Skeletal muscle tissue (tissue), 4 donors: ENCODE data around the gene SIRT6. TPM values are rescaled to one million over a fixed set of nuclear protein-coding genes. Genes with fewer than 3 reads are reported as not detected.
"Not testable (repeated sequence)": the region's sequence is repeated elsewhere in the genome, so short reads cannot be mapped to it uniquely, and the experiment has no call there.

ENCODE experiments used
- H3K27ac ChIP-seq: one replicate; pipeline ENCODE4 v1.7.0; 2013; ENCODE audit warnings: mild to moderate bottlenecking, low read depth, low read length, inconsistent platforms
- H3K27me3 ChIP-seq, 3 donors: one replicate each; pipeline ENCODE4 v1.7.0; 2013; ENCODE audit warnings: low read length in 3 of 3; ENCODE audit not compliant: control insufficient read depth in 3 of 3, insufficient read depth in 3 of 3
- H3K36me3 ChIP-seq, 3 donors: one replicate each; pipeline ENCODE4 v1.7.0; 2013; ENCODE audit warnings: low read length in 3 of 3; ENCODE audit not compliant: control insufficient read depth in 3 of 3, insufficient read depth in 3 of 3
- H3K4me1 ChIP-seq, 3 donors: one replicate each; pipeline ENCODE4 v1.7.0; 2013; ENCODE audit warnings: low read length in 3 of 3, mild to moderate bottlenecking in 3 of 3; ENCODE audit not compliant: control insufficient read depth in 3 of 3, insufficient read depth in 3 of 3
- H3K4me3 ChIP-seq, 3 donors: one replicate each; pipeline ENCODE4 v1.7.0; 2013; ENCODE audit warnings: low read length in 3 of 3
- H3K9ac ChIP-seq, 3 donors: one replicate each; pipeline ENCODE4 v1.7.0; 2013; ENCODE audit warnings: low read length in 3 of 3, mild to moderate bottlenecking in 3 of 3, moderate library complexity in 2 of 3, low read depth in 1 of 3
- H3K9me3 ChIP-seq, 3 donors: one replicate each; pipeline ENCODE4 v1.7.0; 2013; ENCODE audit warnings: low read length in 3 of 3; ENCODE audit not compliant: control insufficient read depth in 3 of 3
- total RNA-seq: library from RNA; depleted of rRNA; stranded (reverse); fragments of >200 nt; gene quantifications from one replicate; pipeline ENCODE4 v1.2.3, GENCODE V29; 2014
- donor health status: Osteomylitis.

The SIRT6 gene
- total RNA-seq, 1 donor from 2014 or later = 9.9 TPM

DNA sequence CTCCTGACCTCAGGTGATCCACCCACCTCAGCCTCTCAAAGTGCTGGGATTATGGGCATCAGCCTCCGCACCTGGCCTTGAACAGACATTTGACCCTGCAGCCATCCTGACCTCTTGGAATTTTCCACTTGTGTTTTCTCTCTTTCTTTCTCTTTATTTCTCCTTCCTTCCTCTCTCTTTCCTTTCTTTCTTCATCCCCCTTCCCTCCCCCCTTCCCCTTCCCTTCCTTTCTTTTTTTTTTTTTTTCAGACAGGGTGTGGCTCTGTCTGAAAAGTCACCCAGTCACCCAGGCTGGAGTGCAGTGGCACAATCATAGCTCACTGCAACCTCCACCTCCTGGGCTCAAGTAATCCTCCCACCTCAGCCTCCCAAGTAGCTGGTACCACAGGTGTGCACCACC is 36.2 kb upstream of the SIRT6 start:
- H3K27ac ChIP-seq, H3K4me1 ChIP-seq, H3K36me3 ChIP-seq, H3K9me3 ChIP-seq, H3K9ac ChIP-seq, H3K4me3 ChIP-seq: not testable (repeated sequence)
- H3K27me3 ChIP-seq = peaks cover 0 to 36% (median 0%) of the 10 kb centered on the region in 3 donors

DNA sequence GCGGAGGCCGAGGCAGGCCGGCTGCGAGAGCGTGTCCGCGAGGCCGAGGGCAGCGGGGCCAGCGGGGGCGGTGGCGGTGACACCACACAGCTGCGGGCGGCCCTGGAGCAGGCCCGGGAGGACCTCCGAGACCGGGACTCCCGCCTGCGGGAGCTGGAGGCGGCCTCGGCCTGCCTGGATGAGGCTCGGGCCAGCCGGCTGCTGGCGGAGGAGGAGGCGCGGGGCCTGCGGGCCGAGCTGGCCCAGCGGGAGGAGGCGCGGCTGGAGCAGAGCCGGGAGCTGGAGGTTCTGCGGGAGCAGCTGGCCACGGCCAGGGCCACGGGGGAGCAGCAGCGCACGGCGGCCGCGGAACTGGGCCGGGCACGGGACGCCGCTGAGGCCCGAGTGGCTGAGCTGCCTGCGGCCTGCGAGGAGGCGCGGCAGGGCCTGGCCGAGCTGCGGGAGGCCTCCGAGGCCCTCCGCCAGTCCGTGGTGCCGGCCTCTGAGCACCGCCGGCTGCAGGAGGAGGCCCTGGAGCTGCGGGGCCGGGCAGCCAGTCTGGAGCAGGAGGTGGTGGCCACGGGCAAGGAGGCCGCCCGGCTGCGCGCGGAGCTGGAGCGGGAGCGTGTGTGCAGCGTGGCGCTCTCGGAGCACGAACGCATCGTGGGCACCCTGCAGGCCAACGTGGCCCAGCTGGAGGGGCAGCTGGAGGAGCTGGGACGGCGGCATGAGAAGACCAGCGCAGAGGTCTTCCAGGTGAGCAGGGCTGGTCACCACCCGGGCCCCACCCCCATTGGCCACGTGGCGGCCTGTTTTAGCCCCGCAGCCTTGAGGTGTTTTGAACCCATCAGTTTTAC is 35.3 kb upstream of the SIRT6 start:
- H3K9me3 ChIP-seq = no peaks in the 10 kb centered on the region
- peaks cover 0 to 31% (median 0%) of the 10 kb centered on the region in 3 donors for H3K27me3 ChIP-seq
- no peaks in the 10 kb centered on the region for H3K4me1 ChIP-seq
- H3K36me3 ChIP-seq = no peaks in the 10 kb centered on the region
- no peak overlapping the region for H3K4me3 ChIP-seq
- H3K9ac ChIP-seq = no peak overlapping the region
- H3K27ac ChIP-seq = no peak overlapping the region

DNA sequence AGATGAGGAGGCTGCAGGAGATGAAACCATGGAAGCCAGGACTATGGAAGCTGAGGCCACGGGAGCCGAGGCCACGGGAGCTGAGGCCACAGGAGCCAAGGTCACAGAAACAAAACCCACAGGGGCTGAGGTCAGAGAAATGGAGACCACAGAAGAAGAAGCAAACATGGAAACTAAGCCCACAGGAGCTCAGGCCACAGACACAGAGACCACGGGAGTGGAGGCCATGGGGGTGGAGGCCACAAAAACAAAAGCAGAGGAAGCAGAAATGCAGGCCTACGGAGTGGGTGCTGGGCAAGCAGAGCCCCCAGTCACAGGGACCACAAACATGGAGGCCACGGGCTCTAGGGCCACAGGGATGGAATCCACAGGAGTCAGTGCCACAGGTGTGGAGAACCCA is 34.5 kb upstream of the SIRT6 start:
- Histone ChIP-seq H3K36me3 (no peaks in the 10 kb centered on the region), H3K9ac (no peak overlapping the region), H3K9me3 (no peaks in the 10 kb centered on the region), H3K4me3 (no peak overlapping the region), H3K27ac (no peak overlapping the region), H3K27me3 (peaks cover 0 to 27% (median 0%) of the 10 kb centered on the region in 3 donors), H3K4me1 (no peaks in the 10 kb centered on the region)

DNA sequence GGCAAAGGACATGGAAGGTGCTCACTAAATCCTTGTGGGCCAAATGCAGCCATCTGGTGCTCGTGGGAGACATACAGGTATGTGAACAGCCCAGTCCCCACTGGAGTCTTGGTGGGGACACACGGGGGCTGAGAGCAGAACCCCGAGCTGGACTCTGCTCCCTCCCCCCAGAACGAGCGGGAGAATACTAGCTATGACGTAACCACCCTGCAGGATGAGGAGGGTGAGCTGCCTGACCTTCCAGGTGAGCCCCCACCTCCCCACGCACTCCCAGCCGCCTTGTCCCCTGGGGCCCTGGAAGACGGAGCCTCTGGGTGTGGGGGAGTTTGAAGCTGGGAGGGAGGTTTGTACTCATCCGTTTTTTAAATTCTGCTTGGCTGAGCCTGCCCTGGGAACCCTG is 33.4 kb upstream of the SIRT6 start:
- Histone ChIP-seq H3K4me3 (no peak overlapping the region), H3K9me3 (no peaks in the 10 kb centered on the region), H3K36me3 (no peaks in the 10 kb centered on the region), H3K27ac (no peak overlapping the region), H3K9ac (no peak overlapping the region), H3K4me1 (no peaks in the 10 kb centered on the region), H3K27me3 (peaks cover 0 to 17% (median 4%) of the 10 kb centered on the region in 3 donors)

DNA sequence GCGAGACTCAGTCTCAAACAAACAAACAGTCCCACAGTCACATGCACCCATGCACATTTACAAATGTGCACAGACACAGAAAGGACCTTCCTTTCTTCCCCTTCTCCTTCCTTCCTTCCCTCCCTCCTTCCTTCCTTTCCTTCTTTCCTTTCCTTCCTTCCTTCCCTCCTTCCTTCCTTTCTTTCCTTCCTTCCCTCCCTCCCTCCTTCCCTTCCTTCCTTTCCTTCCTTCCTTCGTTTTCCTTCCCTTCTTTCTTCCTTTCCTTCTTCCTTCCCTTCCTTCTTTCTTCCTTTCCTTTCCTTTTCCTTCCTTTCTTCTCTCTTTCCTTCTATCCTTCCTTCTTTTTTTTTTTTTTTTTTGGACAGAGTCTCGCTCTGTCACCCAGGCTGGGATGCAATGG is 30.8 kb upstream of the SIRT6 start:
- Histone ChIP-seq H3K27me3 (peaks cover 0 to 6% (median 3%) of the 10 kb centered on the region in 3 donors), H3K36me3 (no peaks in the 10 kb centered on the region), H3K4me1 (no peaks in the 10 kb centered on the region), H3K9me3 (no peaks in the 10 kb centered on the region), H3K4me3 (no peak overlapping the region), H3K27ac (no peak overlapping the region), H3K9ac (no peak overlapping the region)

DNA sequence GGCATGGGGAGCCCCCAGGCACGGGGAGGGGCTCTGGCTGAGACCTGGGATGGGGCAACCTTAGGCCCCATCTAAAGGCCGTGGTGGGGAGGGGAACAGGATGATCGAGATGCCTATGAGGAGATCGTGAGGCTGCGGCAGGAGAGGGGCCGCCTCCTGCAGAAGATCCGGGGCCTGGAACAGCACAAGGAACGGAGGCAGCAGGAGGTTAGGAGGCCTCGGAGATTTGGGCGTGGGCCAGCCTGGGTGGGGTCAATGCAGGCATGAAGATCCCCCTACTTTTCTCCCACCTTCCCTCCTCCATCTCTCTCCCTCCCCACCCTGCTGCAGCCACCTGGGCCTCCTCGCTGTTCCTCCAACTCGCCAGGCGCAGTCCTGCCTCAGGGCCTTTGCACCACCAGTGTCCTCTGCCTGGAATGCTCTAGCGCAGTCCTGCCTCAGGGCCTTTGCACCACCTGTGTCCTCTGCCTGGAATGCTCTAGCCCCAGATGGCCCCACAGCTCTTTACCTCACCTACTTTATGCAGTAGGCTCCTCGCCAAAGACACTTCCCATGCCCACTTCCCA is 27.9 kb upstream of the SIRT6 start:
- Histone ChIP-seq H3K36me3 (no peaks in the 10 kb centered on the region), H3K9me3 (no peaks in the 10 kb centered on the region), H3K27me3 (peaks cover 0 to 6% (median 3%) of the 10 kb centered on the region in 3 donors), H3K4me1 (peaks cover 0 to under 1% (median 0%) of the 10 kb centered on the region in 3 donors), H3K9ac (no peak overlapping the region), H3K27ac (no peak overlapping the region), H3K4me3 (no peak overlapping the region)

DNA sequence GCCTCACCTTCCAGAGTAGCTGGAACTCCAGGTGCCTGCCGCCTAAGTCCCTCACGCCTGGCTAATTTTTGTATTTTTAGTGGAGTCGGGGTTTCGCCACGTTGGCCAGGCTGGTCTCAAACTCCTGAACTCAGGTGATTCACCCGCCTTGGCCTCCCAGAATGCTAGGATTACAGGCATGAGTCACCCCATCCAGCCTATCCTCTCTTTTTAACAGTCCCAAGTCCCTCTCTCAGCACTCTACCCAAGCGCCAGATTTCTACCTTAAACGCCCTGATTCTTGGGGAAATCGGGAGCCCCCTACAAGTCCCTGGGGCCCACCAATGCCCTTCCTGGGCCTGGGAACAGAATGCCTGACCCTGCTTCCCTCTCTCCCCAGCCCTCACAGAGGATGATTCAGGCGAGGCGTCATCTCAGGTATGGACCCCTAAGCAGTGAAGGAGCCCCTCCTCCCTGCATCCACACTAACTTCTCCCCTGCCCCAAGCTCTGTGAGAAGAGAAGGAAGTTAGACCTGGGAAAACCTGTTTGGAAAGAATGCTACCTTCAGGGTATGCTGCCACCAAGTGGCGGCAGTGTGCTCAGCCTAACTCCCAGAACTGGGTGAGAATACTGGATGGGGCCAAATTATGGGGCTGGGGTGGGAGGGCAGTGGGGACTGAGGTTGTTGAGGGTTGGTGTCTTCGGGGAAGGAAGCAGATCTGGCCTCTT is 26.2 kb upstream of the SIRT6 start:
- no peaks in the 10 kb centered on the region for H3K9me3 ChIP-seq
- peaks cover 0 to 6% (median 3%) of the 10 kb centered on the region in 3 donors for H3K27me3 ChIP-seq
- no peak overlapping the region for H3K27ac ChIP-seq
- H3K36me3 ChIP-seq = no peaks in the 10 kb centered on the region
- H3K4me3 ChIP-seq = no peak overlapping the region
- peaks cover 0 to 5% (median 3%) of the 10 kb centered on the region in 3 donors for H3K4me1 ChIP-seq
- H3K9ac ChIP-seq = no peak overlapping the region

DNA sequence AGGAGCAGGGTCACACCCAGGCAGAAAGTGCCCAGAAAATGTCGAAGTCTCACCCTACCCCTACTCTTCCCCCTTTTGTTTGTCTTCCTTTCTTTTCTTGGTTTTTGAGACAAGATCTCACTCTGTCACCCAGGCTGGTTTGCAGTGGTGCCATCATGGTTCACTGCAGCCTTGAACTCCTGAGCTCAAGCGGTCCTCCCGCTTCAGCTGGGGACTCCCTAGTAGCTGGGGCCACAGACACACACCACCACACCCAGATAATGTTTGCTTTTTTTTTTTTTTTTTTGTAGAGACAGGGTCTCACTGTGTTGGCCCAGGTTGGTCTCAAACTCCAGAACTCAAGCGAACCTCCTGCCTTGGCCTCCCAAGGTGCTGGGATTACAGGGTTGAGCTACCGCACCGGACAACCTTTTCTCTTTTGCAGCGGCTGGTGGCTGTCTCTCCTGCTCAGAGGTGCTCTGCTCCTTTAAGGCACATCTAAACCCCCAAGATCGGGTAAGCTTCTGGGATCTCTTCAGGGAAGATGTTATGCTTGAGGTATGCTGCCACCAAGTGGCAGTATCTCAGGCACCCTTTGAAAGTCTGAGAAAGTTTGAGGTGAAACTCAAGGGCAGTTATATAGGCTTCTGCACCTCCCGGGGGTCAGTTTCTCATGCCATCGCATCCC is 24.6 kb upstream of the SIRT6 start:
- no peak overlapping the region for H3K27ac ChIP-seq
- no peaks in the 10 kb centered on the region for H3K36me3 ChIP-seq
- peaks cover 0 to 6% (median under 1%) of the 10 kb centered on the region in 3 donors for H3K27me3 ChIP-seq
- no peak overlapping the region for H3K4me3 ChIP-seq
- H3K4me1 ChIP-seq = peaks cover 0 to 5% (median 3%) of the 10 kb centered on the region in 3 donors
- no peak overlapping the region for H3K9ac ChIP-seq
- no peaks in the 10 kb centered on the region for H3K9me3 ChIP-seq

DNA sequence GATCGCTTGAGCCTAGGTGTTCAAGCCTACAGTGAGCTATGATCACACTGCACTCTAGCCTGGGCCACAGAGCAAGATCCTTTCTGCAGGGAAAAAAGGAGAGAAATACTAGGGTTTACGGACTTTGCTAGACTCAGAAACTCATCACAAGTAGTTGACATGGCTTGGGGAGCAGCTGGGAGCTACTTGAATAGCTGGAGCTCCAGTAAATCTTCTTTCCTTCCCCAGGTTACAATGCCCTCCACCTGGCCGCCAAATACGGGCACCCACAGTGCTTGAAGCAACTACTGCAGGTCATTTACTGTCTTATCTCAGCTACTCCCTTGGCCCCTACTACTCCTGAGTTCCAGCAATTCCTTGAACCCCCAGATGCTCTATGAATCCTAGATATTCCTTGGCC is 19.4 kb upstream of the SIRT6 start:
- H3K36me3 ChIP-seq = no peaks in the 10 kb centered on the region
- H3K9me3 ChIP-seq = no peaks in the 10 kb centered on the region
- no peak overlapping the region for H3K9ac ChIP-seq

More for the DNA sequence above, 19.4 kb upstream of the SIRT6 start:
- H3K4me1 ChIP-seq = peaks cover 0 to 5% (median 3%) of the 10 kb centered on the region in 3 donors
- H3K27ac ChIP-seq = no peak overlapping the region
- no peak overlapping the region for H3K4me3 ChIP-seq
- peaks cover 25 to 40% (median 29%) of the 10 kb centered on the region in 3 donors for H3K27me3 ChIP-seq
